GM19467 (cell line): ENCODE data around the gene TRPC4.
"Not testable (repeated sequence)": the region's sequence is repeated elsewhere in the genome, so short reads cannot be mapped to it uniquely, and the experiment has no call there.

Experiments used
- ATAC-seq: cut with Tn5 transposase; IDR thresholded peaks from one replicate; pipeline ENCODE4 v1.9.1; 2021; ENCODE audit warnings: mild to moderate bottlenecking, moderate library complexity; ENCODE audit not compliant: unreplicated experiment

TRPC4 gene

GRCh38 chr13:37613236-37613635 is 256.3 kb downstream of the TRPC4 start:
- no peak for ATAC-seq

GRCh38 chr13:37608750-37609339 is 260.7 kb downstream of the TRPC4 start:
- no peak for ATAC-seq

DNA sequence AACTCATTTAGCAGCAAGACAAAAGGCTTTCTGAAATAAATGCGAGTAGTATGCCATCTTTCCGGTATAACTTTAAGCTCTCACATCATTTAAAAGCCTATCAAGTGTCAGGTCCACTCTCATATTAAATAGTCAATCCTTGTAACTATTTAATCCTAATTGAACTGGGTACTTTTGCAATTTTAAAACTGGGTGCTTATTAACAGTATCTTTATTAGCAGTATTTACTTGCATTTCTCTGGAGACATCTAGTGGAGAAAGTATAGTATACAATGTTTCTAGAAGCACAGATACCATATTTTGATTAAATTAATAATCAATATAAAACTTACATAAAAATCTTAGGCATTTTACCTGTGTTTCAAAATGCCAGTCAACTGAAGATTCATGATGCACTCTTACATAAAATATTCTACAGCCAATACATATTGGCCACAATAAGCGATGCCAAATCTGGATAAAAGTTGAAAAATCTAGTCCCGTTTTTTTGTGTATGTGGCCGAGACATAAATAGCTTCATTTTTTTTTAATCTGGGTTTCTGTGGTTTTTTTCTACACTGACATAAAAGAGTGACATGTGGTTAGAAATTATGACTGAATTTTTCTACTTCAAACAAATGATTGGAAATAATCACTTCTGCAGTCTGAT is 266.7 kb downstream of the TRPC4 start:
- ATAC-seq: no peak

DNA sequence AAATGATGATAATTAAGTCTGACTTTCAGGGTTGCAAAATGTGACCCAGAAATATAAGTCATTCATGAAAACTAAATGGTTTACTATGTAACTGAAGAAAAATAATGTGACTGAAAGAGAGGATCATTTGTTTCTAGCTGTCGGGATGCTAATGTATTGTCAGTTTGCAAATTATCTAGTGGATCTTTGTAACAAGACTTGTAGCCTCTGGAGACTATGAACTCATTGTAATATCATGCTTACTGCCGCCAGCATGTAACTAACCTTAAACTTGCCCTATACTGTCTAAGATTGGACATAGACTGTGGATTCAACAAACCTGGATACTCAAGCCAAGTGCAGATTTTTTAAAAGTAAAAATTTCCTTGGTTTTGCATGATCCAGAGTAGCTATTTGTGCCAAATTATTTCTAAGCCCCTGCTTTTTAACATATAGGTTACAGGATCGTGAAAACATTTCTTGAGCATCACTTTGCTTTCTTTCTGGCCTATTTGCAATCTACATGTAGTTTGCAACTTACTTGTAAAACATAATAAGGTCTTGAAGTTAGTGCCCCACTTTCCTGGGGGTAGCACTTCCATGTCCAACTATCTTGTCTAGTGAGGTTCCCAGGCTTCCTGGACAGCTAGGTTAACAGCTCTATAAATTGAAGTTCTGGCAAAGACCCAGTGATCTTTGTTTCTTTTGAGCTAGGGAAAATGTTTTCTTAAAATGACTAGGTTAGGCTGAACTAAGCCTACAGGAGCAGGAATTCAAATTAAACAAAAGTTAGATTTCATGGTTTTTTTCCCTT is 267.7 kb downstream of the TRPC4 start:
- ATAC-seq: no peak

DNA sequence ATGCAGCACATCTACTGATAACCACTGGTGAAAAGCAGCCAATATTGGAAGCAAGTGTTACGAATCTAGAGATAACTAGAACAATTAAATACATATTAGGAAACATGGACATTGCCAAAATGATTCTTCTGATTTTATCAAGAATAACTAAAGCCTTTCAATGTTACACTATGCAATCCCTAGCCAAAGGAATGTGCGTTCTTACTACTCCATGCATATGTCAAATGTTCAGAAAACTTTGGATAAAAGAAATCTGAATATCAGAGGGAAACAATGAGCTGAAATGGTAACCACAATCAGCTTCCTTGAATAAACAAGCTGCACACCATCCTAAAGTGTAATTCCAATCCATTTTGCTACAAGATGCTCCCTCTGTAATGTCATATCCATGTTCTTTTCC is 270.1 kb downstream of the TRPC4 start:
- no peak for ATAC-seq

DNA sequence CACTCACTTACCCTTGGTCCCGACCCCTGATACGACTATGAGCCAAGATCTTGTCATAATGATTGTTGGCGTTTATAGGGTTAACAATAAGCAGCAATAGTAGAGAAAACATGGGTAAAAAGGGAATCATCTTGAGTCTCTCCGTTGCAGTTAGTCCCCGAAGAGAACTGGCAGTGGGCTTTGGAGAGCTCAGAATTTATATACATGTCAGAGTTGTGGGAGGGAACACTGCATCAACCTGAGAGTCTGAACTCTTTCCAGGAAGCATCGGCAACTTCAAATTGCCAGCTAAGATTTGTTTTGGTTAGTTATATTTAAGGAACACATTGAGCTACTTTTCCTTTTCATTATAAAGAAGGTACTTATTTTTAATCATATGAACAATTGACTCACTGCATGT is 271.0 kb downstream of the TRPC4 start, which contains the start of gene POSTN:
Gene POSTN (minus strand): TSS at position 172 of the 400 bp plus-strand sequence. CDS start 42 bp downstream, at position 130.
- ATAC-seq: no peak

DNA sequence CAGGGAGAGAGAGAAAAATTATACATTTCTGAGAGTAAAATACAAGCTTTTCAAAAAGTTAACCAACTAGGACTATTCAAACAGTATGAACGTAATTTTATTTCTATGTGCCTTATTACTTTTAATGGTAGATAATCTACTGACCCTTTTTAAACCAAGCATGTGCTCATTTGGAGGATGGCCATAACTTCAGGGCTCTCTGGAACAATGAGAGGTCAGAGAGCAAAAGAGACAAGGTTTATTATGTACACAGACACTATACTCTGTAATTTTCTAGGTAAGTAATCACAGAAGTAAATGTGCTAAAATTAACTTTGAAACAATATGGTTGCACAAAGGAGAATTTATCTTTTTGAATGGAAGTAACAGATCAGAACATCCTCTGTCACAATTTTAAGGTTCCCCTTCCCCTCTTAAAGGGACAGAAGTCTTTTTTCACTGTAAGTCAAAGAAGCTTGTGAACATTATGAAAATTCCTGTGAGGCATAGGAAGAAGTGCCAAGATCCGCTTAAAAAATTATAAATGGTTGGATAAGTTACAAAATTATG is 272.0 kb downstream of the TRPC4 start:
- ATAC-seq: no peak

DNA sequence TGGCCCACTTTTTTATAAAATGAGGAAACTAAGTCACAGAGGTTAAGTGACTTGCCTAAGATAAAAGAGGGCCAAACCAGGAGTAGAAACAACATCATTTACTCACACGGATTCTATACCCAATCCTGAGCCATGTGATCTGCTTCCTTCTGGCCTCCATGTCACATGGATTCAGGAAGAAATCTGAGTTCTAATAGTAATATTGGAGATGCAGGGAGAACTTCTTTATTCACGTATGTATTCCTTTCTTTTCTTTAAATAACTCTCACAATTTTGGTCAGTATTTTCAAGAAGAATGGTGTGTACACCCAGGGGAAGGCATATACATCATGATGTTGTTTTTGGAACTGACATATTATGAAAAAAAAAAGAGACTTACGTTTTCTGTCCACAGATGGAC is 272.8 kb downstream of the TRPC4 start:
- ATAC-seq: no peak

- ATAC-seq: no peak
These were observed 274.4 kb downstream of the TRPC4 start for GRCh38 chr13:37595162-37595561.

- no peak for ATAC-seq
These were observed 275.0 kb downstream of the TRPC4 start for GRCh38 chr13:37594550-37594949.

DNA sequence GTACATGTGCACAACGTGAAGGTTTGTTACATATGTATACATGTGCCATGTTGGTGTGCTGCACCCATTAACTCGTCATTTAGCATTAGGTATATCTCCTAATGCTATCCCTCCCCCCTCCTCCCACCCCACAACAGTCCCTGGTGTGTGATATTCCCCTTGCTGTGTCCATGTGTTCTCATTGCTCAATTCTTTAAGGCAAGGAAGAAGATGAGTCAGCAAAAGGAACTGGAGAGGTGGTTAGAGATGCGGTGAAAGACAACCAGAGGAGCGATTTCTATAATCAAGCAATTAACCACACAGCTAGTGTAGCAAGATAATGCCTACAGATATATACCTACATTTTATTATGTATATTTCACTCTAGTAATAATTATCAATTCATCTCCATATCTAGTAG is 280.2 kb downstream of the TRPC4 start:
- not testable (repeated sequence) for ATAC-seq

- no peak for ATAC-seq
These were observed 282.3 kb downstream of the TRPC4 start for GRCh38 chr13:37587236-37587635.
